NB4 (cell line): Measurements from ENCODE around the gene FOXE3.

ENCODE experiments used
- POLR2A ChIP-seq: IDR thresholded peaks from 2 replicates; pipeline ENCODE4 v1.6.1; 2011; ENCODE audit warnings: mild to moderate bottlenecking; ENCODE audit not compliant: insufficient read length; ENCODE audit errors: extremely low read depth
- TF ChIP-seq, protein P1 (sequence below): IDR thresholded peaks from one replicate; pipeline ENCODE4 v1.5.1; 2012; ENCODE audit warnings: low read depth, low read length
- TF ChIP-seq, protein P2 (sequence below): IDR thresholded peaks from 2 replicates; pipeline ENCODE4 v1.6.1; 2011; ENCODE audit warnings: low read depth, low read length

DNA sequence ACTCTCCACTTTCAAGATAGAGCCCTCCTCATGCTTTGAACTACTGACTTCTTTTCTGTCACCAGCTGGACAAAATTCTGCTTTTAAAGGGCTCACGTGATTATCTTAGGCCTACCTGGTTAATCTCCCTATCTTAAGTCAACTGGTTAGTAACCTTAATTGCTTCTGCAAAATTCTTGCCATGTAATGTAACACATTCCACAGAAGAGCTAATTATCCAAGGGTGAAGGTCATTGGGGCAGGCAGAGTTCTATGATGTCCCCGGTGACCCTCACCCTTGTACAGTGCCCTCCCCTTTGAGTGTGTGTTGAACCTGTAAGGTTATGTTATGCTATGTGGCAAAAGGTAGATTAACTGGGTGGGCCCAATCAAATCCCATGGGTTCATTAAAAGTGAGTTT, 25.2 kb upstream of the FOXE3 start:
- TF ChIP-seq, protein P1, sequence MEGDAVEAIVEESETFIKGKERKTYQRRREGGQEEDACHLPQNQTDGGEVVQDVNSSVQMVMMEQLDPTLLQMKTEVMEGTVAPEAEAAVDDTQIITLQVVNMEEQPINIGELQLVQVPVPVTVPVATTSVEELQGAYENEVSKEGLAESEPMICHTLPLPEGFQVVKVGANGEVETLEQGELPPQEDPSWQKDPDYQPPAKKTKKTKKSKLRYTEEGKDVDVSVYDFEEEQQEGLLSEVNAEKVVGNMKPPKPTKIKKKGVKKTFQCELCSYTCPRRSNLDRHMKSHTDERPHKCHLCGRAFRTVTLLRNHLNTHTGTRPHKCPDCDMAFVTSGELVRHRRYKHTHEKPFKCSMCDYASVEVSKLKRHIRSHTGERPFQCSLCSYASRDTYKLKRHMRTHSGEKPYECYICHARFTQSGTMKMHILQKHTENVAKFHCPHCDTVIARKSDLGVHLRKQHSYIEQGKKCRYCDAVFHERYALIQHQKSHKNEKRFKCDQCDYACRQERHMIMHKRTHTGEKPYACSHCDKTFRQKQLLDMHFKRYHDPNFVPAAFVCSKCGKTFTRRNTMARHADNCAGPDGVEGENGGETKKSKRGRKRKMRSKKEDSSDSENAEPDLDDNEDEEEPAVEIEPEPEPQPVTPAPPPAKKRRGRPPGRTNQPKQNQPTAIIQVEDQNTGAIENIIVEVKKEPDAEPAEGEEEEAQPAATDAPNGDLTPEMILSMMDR = no peak
- TF ChIP-seq POLR2A = no peak
- TF ChIP-seq, protein P2, sequence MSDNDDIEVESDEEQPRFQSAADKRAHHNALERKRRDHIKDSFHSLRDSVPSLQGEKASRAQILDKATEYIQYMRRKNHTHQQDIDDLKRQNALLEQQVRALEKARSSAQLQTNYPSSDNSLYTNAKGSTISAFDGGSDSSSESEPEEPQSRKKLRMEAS = no peak
